HepG2 (cell line): ENCODE data around the gene SP7. TPM values are rescaled to one million over a fixed set of nuclear protein-coding genes. Genes with fewer than 3 reads are reported as not detected.

ENCODE experiments used
- ATAC-seq: fragments of 200-7000 bp; cut with Tn5 transposase; 3 replicates; pipeline ENCODE4 v1.9.1; 2020; ENCODE audit warnings: mild to moderate bottlenecking, moderate library complexity
- BruUV-seq: library from RNA; stranded (reverse); fragments of 400-500 nt; replicated peaks from 2 replicates; lab custom pipeline; 2021; lab: Mats Ljungman, UMichigan
- CTCF ChIA-PET: fragments of 300-600 bp; formaldehyde crosslinking; extraction: SDS; loops from one replicate; lab custom pipeline; 2021; ENCODE audit warnings: low total read pairs, inconsistent platforms, low intra/inter-chr PET ratio; lab: Yijun Ruan, JAX
- POLR2A ChIA-PET: fragments of 350-600 bp; sonication (Branson Sonifier 250); formaldehyde crosslinking; loops from one replicate; lab custom pipeline; 2020; ENCODE audit warnings: antibody characterized with exemption, inconsistent platforms; lab: Yijun Ruan, JAX
- DNase-seq: peaks from one replicate; pipeline ENCODE4 v3.0.0-alpha.2; 2015; ENCODE audit warnings: low spot score
- FAIRE-seq: peaks from 3 replicates; lab custom pipeline; 2011; peaks lifted over from hg19 to GRCh38; lab: Jason Lieb, UNC
- H2AFZ ChIP-seq: one replicate; pipeline ENCODE4 v1.6.1; 2011; ENCODE audit warnings: low read length, inconsistent platforms
- H3K27ac ChIP-seq: fragments of 300-600 bp; 3 replicates; pipeline ENCODE4 v1.8.0; 2011; ENCODE audit warnings: mixed run types, mild to moderate bottlenecking, mixed read lengths, low read length, inconsistent platforms; ENCODE audit not compliant: insufficient read depth; ENCODE audit errors: extremely low read length
- H3K27me3 ChIP-seq, 2 experiments: fragments of 200-600 bp in 1 of 2; 2 replicates in 1 of 2; 3 replicates in 1 of 2; pipeline versions ENCODE4 v1.6.0 to v1.8.0; 2011; ENCODE audit warnings: low read length in 2 of 2, mild to moderate bottlenecking in 2 of 2, moderate library complexity in 2 of 2, inconsistent platforms in 1 of 2; ENCODE audit not compliant: insufficient read depth in 2 of 2, control insufficient read depth in 1 of 2
- H3K36me3 ChIP-seq, 2 experiments: fragments of 200-600 bp in 1 of 2; replicated peaks in 1 of 2; 2 replicates in 1 of 2; 3 replicates in 1 of 2; pipeline versions ENCODE4 v1.5.1 to v1.8.0; 2011; ENCODE audit warnings: low read length in 2 of 2, inconsistent platforms in 1 of 2; ENCODE audit not compliant: insufficient read depth in 2 of 2, control insufficient read depth in 1 of 2
- H3K4me1 ChIP-seq: 2 replicates; pipeline ENCODE4 v1.5.1; 2012; ENCODE audit warnings: low read length, inconsistent platforms; ENCODE audit not compliant: insufficient read depth
- H3K4me2 ChIP-seq: 2 replicates; pipeline ENCODE4 v1.6.0; 2011; ENCODE audit warnings: low read depth, low read length, inconsistent platforms
- H3K4me3 ChIP-seq, 3 experiments: fragments of 200-600 bp in 1 of 3; sonication (generic), shearing (Covaris generic) in 1 of 3; replicated peaks in 1 of 3; 2 replicates each; pipeline ENCODE4 v1.5.1; 2011 to 2016; ENCODE audit warnings: low read length in 3 of 3, inconsistent platforms in 2 of 3, low read depth in 2 of 3, mild to moderate bottlenecking in 2 of 3, control low read depth in 1 of 3, mixed read lengths in 1 of 3; ENCODE audit not compliant: insufficient read depth in 1 of 3
- H3K79me2 ChIP-seq: one replicate; pipeline ENCODE4 v1.6.1; 2011; ENCODE audit warnings: low read length, inconsistent platforms; ENCODE audit not compliant: insufficient read depth
- H3K9ac ChIP-seq: 2 replicates; pipeline ENCODE4 v1.6.0; 2011; ENCODE audit warnings: mild to moderate bottlenecking, low read depth, low read length, inconsistent platforms; ENCODE audit not compliant: insufficient read depth
- H3K9me3 ChIP-seq: 2 replicates; pipeline ENCODE4 v1.5.1; 2012; ENCODE audit warnings: mild to moderate bottlenecking, low read length
- H4K20me1 ChIP-seq: 2 replicates; pipeline ENCODE4 v1.6.0; 2011; ENCODE audit warnings: inconsistent platforms, mild to moderate bottlenecking, low read length, moderate library complexity; ENCODE audit not compliant: insufficient read depth
- BRF2 ChIP-seq: sonication (generic); formaldehyde crosslinking; IDR thresholded peaks from 2 replicates; pipeline ENCODE4 v1.8.1; 2022; ENCODE audit warnings: mild to moderate bottlenecking, missing genetic modification reagents
- FOXK2 ChIP-seq: fragments of 450-650 bp; IDR thresholded peaks from 2 replicates; pipeline ENCODE4 v1.6.1; 2016
- HMG20B ChIP-seq: conservative IDR thresholded peaks from 2 replicates; pipeline ENCODE4 v1.6.1; 2016; ENCODE audit warnings: missing genetic modification reagents, missing compliant biosample characterization
- HOXD1 ChIP-seq: sonication (generic); formaldehyde crosslinking; IDR thresholded peaks from 2 replicates; pipeline ENCODE4 v1.5.0; 2020; ENCODE audit warnings: missing genetic modification reagents
- ISL2 ChIP-seq: sonication (generic); formaldehyde crosslinking; IDR thresholded peaks from 2 replicates; pipeline ENCODE4 v1.5.0; 2020; ENCODE audit warnings: missing genetic modification reagents
- KIAA2018 ChIP-seq: sonication (generic); formaldehyde crosslinking; IDR thresholded peaks from 2 replicates; pipeline ENCODE4 v1.5.0; 2020; ENCODE audit warnings: mild to moderate bottlenecking, missing genetic modification reagents, borderline replicate concordance
- NAIF1 ChIP-seq: sonication (generic); formaldehyde crosslinking; IDR thresholded peaks from 2 replicates; pipeline ENCODE4 v1.5.0; 2020; ENCODE audit warnings: mild to moderate bottlenecking, missing genetic modification reagents, borderline replicate concordance
- NFKBIZ ChIP-seq: IDR thresholded peaks from 2 replicates; pipeline ENCODE4 v1.6.1; 2018; ENCODE audit warnings: missing genetic modification reagents, missing compliant biosample characterization
- SNAPC2 ChIP-seq: sonication (generic); formaldehyde crosslinking; IDR thresholded peaks from 2 replicates; pipeline ENCODE4 v1.8.1; 2022; ENCODE audit warnings: mild to moderate bottlenecking, missing genetic modification reagents
- SRSF1 ChIP-seq: fragments of 200-400 bp; formaldehyde crosslinking; optimal IDR thresholded peaks from 2 replicates; pipeline ENCODE3; 2017; ENCODE audit warnings: mild to moderate bottlenecking, low read depth, low read length, moderate library complexity
- TOPORS ChIP-seq: sonication (generic); formaldehyde crosslinking; IDR thresholded peaks from 2 replicates; pipeline ENCODE4 v1.8.0; 2023; ENCODE audit warnings: mild to moderate bottlenecking, missing genetic modification reagents
- ZNF724P ChIP-seq: sonication (generic); formaldehyde crosslinking; IDR thresholded peaks from 2 replicates; pipeline ENCODE4 v1.8.0; 2022; ENCODE audit warnings: missing genetic modification reagents, borderline replicate concordance
- WGBS: methylation state at CpG from one replicate; pipeline ENCODE4 v1.1.6; 2017; ENCODE audit warnings: low lambda C conversion rate; 5-methylcytosine and 5-hydroxymethylcytosine counted together
- in situ Hi-C: cut with HindIII; loops from 2 replicates; pipeline ENCODE4 v1.10.0; 2017; ENCODE audit warnings: low pct_unique_long_range_greater_than_20kb; ENCODE audit not compliant: extremely low pct_ligation_motif_present
- intact Hi-C: fragments of 100-400 bp; cut with micrococcal nuclease; formaldehyde crosslinking; loops from one replicate; pipeline ENCODE4 v1.10.0; 2022; ENCODE audit not compliant: unreplicated experiment
- polyA plus RNA-seq, 8 experiments: library from polyadenylated mRNA; depleted of rRNA in 3 of 8; stranded (reverse) in 7 of 8; unstranded in 1 of 8; fragments of >200 nt; fragmentation: Illumina TruSeq in 4 of 8; extraction: Trizol in 4 of 8; gene quantifications; 2 replicates each; pipeline versions ENCODE4 v1.2.1 to v1.2.3, GENCODE V29; 2011 to 2016; ENCODE audit warnings: low read depth in 4 of 8, missing spikeins in 1 of 8, mixed read lengths in 1 of 8; ENCODE audit not compliant: insufficient read depth in 1 of 8
- total RNA-seq, 5 experiments: library from RNA; depleted of rRNA; stranded (reverse); fragments of >200 nt; fragmentation: Illumina TruSeq; extraction: Trizol; gene quantifications; 2 replicates each; pipeline ENCODE4 v1.2.3, GENCODE V29; 2016; ENCODE audit warnings: low read depth in 1 of 5

The SP7 gene
- total and polyA plus RNA-seq, 2 of the 13 experiments (the other 11 are each of a cell fraction or from before 2014, with no cell fraction given): not detected

GRCh38 chr12:53289891-53290290 is 46.3 kb downstream of the SP7 start:
- H3K9me3 ChIP-seq: no peaks in the 10 kb centered on the region
- TF ChIP-seq TOPORS (CRISPR knock-in tag): no peak
- no peak for TF ChIP-seq ISL2 (CRISPR knock-in tag)
- TF ChIP-seq NFKBIZ (CRISPR knock-in tag): no peak
- no peak for TF ChIP-seq HOXD1 (CRISPR knock-in tag)
- TF ChIP-seq NAIF1 (CRISPR knock-in tag): no peak
- TF ChIP-seq KIAA2018 (CRISPR knock-in tag): no peak
- TF ChIP-seq FOXK2: no peak
- no peak for TF ChIP-seq SNAPC2 (CRISPR knock-in tag)
- TF ChIP-seq HMG20B (CRISPR knock-in tag): no peak
- no peak for TF ChIP-seq SRSF1
- TF ChIP-seq ZNF724P (CRISPR knock-in tag): no peak
- TF ChIP-seq BRF2 (CRISPR knock-in tag): no peak
- FAIRE-seq: no peak
- no peak overlapping the region for H2AFZ ChIP-seq
- ChIA-PET POLR2A (no interaction called here), CTCF (interaction anchor here (4.5 kb wide), 1 partner anchor 77 kb away, joined by 66 read pairs; no protein-coding TSS in a partner anchor)
- peaks cover 17 to 52% of the 10 kb centered on the region in 2 experiments for H3K36me3 ChIP-seq
- H3K4me2 ChIP-seq: no peak overlapping the region
- no TSS peak for BruUV-seq
- ATAC-seq: no peak
- no peaks in the 10 kb centered on the region for H3K79me2 ChIP-seq
- H3K27me3 ChIP-seq: no peaks in the 10 kb centered on the region
- intact Hi-C loops (loop anchor here (5.0 kb wide), 1 partner anchor 133 kb away; no protein-coding TSS in a partner anchor), in situ Hi-C loops (loop anchor here (5.0 kb wide), 1 partner anchor 78 kb away; no protein-coding TSS in a partner anchor)
- no peaks in the 10 kb centered on the region for H4K20me1 ChIP-seq
- no peak for DNase-seq
- H3K4me1 ChIP-seq: peaks cover 4% of the 10 kb centered on the region
- no peak overlapping the region for H3K27ac ChIP-seq
- WGBS: 88% methylated on average over 1 of the region's 4 CpGs
- no peak overlapping the region for H3K4me3 ChIP-seq
- no peak overlapping the region for H3K9ac ChIP-seq
